Uterus (tissue), 2 donors: ENCODE measurements around the gene ARHGEF16.

Source experiments
- CTCF ChIP-seq, 4 experiments: fragments of 200-600 bp in 2 of 4; fragments of 450-650 bp in 2 of 4; sonication (generic) in 2 of 4; IDR thresholded peaks; one replicate each; pipeline ENCODE4 v1.5.1; 2016 to 2019; ENCODE audit warnings: antibody characterized with exemption in 4 of 4, mild to moderate bottlenecking in 2 of 4, moderate library complexity in 1 of 4
- POLR2A ChIP-seq, 2 donors: fragments of 450-650 bp; IDR thresholded peaks; one replicate each; pipeline ENCODE4 v1.6.1; 2016; ENCODE audit warnings: antibody characterized with exemption in 2 of 2, mild to moderate bottlenecking in 1 of 2, moderate library complexity in 1 of 2

GRCh38 chr1:3480369-3480719 lies 25.9 kb downstream of the ARHGEF16 start:
- no peak for TF ChIP-seq CTCF (IDR thresholded peaks at IDR 0.05)
- no peak for TF ChIP-seq POLR2A (IDR thresholded peaks at IDR 0.05)
